ENCODE results near the gene NONO. TPM values are rescaled to one million over a fixed set of nuclear protein-coding genes. Genes with fewer than 3 reads are reported as not detected.
"Not testable (repeated sequence)": the region's sequence is repeated elsewhere in the genome, so short reads cannot be mapped to it uniquely, and the experiment has no call there.

NONO gene
- total and polyA plus RNA-seq, 5 donors from 2014 or later, result 171 to 388 (median 178) TPM

DNA sequence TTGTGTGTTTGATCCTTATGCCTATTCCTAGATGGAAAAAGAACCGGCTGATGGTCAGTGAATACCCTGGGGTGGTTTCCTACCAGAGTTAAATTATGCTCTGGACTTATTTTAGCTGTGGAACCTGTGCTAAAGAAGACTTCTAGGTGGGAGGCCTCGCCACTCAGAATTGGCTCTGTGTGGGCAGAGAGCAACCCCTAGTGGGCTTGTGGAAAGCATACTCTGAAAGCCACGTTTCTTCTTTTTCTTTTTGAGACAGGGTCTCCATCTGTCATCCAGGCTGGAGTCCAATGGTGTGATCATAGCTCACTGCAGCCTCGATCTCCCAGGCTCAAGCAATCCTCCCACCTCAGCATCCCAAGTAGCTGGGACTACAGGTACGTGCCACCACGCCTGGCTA lies 66.4 kb downstream of the NONO start:
- not testable (repeated sequence) for H3K36me3 Mint-ChIP-seq; H3K27ac Mint-ChIP-seq; H3K27ac ChIP-seq (ENCODE audit: insufficient read depth, low read length, poor library complexity, severe bottlenecking); H3K27me3 ChIP-seq (ENCODE audit: control insufficient read depth, insufficient read depth, low read length); H3K4me3 ChIP-seq (ENCODE audit: low read depth, low read length); H3K36me3 ChIP-seq (ENCODE audit: control insufficient read depth, insufficient read depth, low read length); DNase-seq; H3K4me1 Mint-ChIP-seq; H3K9me3 Mint-ChIP-seq; H3K27me3 Mint-ChIP-seq; H3K9me3 ChIP-seq (ENCODE audit: control insufficient read depth in 2 of 2, low read length in 2 of 2); H3K4me3 Mint-ChIP-seq; H3K4me1 ChIP-seq (ENCODE audit: control insufficient read depth, insufficient read depth, low read length, poor library complexity, severe bottlenecking); ATAC-seq (ENCODE audit: low read depth in 2 of 2)

Other genes with a start within 250 kb of the NONO start
- 29.5 TPM for gene SNX12, start 215.3 kb upstream of the NONO start, total RNA-seq
- 1 to 10 TPM; 4.0 to 9.2 (median 5.8) TPM for gene SNX12, start 215.3 kb upstream of the NONO start, polyA plus RNA-seq
- gene FOXO4, start 187.8 kb upstream of the NONO start, total RNA-seq, result 49.9 TPM
- gene FOXO4, start 187.8 kb upstream of the NONO start, polyA plus RNA-seq, result 1 to 10 TPM; 1.8 to 3.3 (median 2.5) TPM
- 81.0 TPM for gene CXorf65, start 176.9 kb upstream of the NONO start, total RNA-seq
- gene CXorf65, start 176.9 kb upstream of the NONO start, polyA plus RNA-seq, result 1 to 10 TPM; 1.6 to 4.3 (median 3.2) TPM
- gene IL2RG, start 172.1 kb upstream of the NONO start, total RNA-seq, result 504 TPM
- gene IL2RG, start 172.1 kb upstream of the NONO start, polyA plus RNA-seq, result 1,000 to 10,000 TPM in 3 of 4 donors, 100 to 1,000 TPM in 1; 997 to 1,278 (median 1,072) TPM
- 83.8 TPM for gene MED12, start 165.0 kb upstream of the NONO start, total RNA-seq
- gene MED12, start 165.0 kb upstream of the NONO start, polyA plus RNA-seq, result 1 to 10 TPM; 6.3 to 9.7 (median 8.2) TPM
- 4.4 TPM for gene NLGN3, start 138.8 kb upstream of the NONO start, total RNA-seq
- under 1 TPM in 1 of 4 donors, not detected in 3; 0.05 TPM for gene NLGN3, start 138.8 kb upstream of the NONO start, polyA plus RNA-seq
- gene GJB1, start 60.4 kb upstream of the NONO start, total RNA-seq, result not detected
- gene GJB1, start 60.4 kb upstream of the NONO start, polyA plus RNA-seq, result not detected
- gene ZMYM3, start 29.5 kb upstream of the NONO start, total RNA-seq, result 19.5 TPM
- gene ZMYM3, start 29.5 kb upstream of the NONO start, polyA plus RNA-seq, result 1 to 10 TPM; 4.9 to 7.3 (median 6.3) TPM
- gene ITGB1BP2, start 18.1 kb downstream of the NONO start, total RNA-seq, result 1.4 TPM
- gene ITGB1BP2, start 18.1 kb downstream of the NONO start, polyA plus RNA-seq, result not detected
- gene TAF1, start 82.7 kb downstream of the NONO start, total RNA-seq, result 65.2 TPM
- 1 to 10 TPM; 3.8 to 8.8 (median 5.2) TPM for gene TAF1, start 82.7 kb downstream of the NONO start, polyA plus RNA-seq
- 557 TPM for gene OGT, start 249.5 kb downstream of the NONO start, total RNA-seq
- gene OGT, start 249.5 kb downstream of the NONO start, polyA plus RNA-seq, result 10 to 100 TPM; 27.7 to 45.3 (median 37.0) TPM